Astrocyte of the cerebellum (primary cell): Measurements from ENCODE around the gene PRKCE.
A peak's percentile ranks its signal among the peaks of the same experiment; 100 is the strongest.

ENCODE experiments used
- DNase-seq: peaks from one replicate; pipeline ENCODE4 v3.0.0-alpha.2; 2011; ENCODE audit warnings: low read depth
- H3K4me3 ChIP-seq: 2 replicates; pipeline ENCODE4 v1.5.1; 2011; ENCODE audit warnings: mild to moderate bottlenecking, low read depth, low read length, moderate library complexity
- in situ Hi-C: cut with HindIII; loops from 2 replicates; pipeline ENCODE4 v1.10.0; 2017; ENCODE audit warnings: low sequenced_read_pairs
- TF ChIP-seq, protein P1 (sequence below): IDR thresholded peaks from 2 replicates; pipeline ENCODE4 v1.5.1; 2012; ENCODE audit warnings: low read length, low read depth, moderate library complexity, mild to moderate bottlenecking; ENCODE audit errors: missing control alignments

Gene PRKCE

GRCh38 chr2:45651415-45652089 is at the start of gene PRKCE:
Gene PRKCE (plus strand): TSS chr2:45651675.
- in situ Hi-C loops: no loop called here
- peak within 1 kb of the TSS; percentile 53 for H3K4me3 ChIP-seq
- no peak for DNase-seq
- TF ChIP-seq, protein P1, sequence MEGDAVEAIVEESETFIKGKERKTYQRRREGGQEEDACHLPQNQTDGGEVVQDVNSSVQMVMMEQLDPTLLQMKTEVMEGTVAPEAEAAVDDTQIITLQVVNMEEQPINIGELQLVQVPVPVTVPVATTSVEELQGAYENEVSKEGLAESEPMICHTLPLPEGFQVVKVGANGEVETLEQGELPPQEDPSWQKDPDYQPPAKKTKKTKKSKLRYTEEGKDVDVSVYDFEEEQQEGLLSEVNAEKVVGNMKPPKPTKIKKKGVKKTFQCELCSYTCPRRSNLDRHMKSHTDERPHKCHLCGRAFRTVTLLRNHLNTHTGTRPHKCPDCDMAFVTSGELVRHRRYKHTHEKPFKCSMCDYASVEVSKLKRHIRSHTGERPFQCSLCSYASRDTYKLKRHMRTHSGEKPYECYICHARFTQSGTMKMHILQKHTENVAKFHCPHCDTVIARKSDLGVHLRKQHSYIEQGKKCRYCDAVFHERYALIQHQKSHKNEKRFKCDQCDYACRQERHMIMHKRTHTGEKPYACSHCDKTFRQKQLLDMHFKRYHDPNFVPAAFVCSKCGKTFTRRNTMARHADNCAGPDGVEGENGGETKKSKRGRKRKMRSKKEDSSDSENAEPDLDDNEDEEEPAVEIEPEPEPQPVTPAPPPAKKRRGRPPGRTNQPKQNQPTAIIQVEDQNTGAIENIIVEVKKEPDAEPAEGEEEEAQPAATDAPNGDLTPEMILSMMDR: no peak

DNA sequence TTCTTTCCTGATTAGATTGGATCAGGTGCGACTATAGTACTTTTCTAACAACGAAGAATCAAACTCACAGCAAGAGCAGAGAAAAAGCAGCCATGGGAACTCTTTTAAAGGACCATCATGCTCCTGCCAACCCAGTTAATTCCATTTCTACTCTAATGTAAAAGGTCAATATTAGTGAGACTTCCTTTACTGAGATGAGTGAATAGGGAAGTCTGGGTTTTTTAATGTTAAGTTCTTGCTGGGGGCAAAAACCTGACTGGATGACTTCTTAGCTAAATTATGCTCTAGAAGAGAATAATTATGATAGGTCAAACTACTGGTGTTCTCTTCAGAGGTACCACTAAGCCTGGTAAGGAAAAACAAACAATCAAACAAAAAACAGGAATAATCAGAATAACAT is 48.9 kb upstream of the PRKCE start:
- DNase-seq: no peak
- TF ChIP-seq, protein P1: no peak
- in situ Hi-C loops: no loop called here
- no peak overlapping the region for H3K4me3 ChIP-seq

DNA sequence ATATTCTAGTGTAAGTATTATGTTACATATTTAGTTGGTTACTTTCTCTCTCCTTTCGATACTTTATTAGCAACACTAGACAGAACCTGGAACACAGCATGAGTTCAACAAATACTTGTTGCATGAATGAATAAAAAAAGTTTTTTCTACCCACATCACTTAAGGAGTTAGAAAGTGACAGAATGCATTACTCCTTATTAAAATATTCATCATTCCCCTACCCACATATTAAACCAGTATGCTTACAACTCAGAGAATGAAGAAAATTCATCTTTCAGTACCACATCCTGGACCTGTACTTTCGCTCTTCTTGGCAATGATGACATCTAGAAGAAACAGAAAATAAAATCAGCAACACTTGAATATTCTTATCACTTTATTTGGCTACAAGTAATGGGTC is 46.4 kb upstream of the PRKCE start:
- no peak for DNase-seq
- H3K4me3 ChIP-seq: no peak overlapping the region
- in situ Hi-C loops: no loop called here
- TF ChIP-seq, protein P1: no peak

DNA sequence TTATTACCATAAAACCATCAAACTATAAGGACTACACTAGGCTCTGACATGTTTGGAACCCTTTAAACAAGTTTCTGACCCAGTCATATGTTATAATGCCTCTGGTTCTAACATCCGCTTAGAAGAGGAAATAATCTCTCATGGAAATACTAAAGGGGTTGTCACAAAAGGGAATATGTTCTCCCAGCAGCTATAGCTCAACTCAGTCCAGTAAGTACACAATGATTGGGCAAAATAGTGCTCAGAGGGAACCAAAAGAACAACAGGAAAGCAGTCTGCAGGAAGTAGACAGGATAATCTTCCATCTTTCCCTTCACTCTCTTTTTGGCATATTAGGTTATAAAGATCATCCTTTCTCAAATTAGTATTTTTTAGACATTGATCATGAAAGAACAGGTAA is 44.7 kb upstream of the PRKCE start:
- TF ChIP-seq, protein P1: no peak
- no peak for DNase-seq
- no peak overlapping the region for H3K4me3 ChIP-seq
- in situ Hi-C loops: no loop called here

- H3K4me3 ChIP-seq: no peak overlapping the region
- no peak for DNase-seq
- in situ Hi-C loops: no loop called here
- TF ChIP-seq, protein P1: peak; percentile 55
Observed at GRCh38 chr2:45607701-45608100, 43.8 kb upstream of the PRKCE start.

GRCh38 chr2:45610281-45611019 is 41.0 kb upstream of the PRKCE start:
- in situ Hi-C loops: no loop called here
- TF ChIP-seq, protein P1: peak; percentile 53
- peak overlapping the region; percentile 73 for H3K4me3 ChIP-seq
- DNase-seq: peak; percentile 45
